Epithelial cell of prostate (primary cell): ENCODE results near the gene ATP6V1C2.
A peak's percentile ranks its signal among the peaks of the same experiment; 100 is the strongest.

Experiments
- DNase-seq: peaks from one replicate; pipeline ENCODE4 v3.0.0-alpha.2; 2011; ENCODE audit warnings: low read depth, low spot score
- H3K27ac ChIP-seq: fragments of 450-650 bp; 2 replicates; pipeline ENCODE4 v1.5.1; 2017; ENCODE audit warnings: mild to moderate bottlenecking

Gene ATP6V1C2, protein sequence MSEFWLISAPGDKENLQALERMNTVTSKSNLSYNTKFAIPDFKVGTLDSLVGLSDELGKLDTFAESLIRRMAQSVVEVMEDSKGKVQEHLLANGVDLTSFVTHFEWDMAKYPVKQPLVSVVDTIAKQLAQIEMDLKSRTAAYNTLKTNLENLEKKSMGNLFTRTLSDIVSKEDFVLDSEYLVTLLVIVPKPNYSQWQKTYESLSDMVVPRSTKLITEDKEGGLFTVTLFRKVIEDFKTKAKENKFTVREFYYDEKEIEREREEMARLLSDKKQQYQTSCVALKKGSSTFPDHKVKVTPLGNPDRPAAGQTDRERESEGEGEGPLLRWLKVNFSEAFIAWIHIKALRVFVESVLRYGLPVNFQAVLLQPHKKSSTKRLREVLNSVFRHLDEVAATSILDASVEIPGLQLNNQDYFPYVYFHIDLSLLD

DNA sequence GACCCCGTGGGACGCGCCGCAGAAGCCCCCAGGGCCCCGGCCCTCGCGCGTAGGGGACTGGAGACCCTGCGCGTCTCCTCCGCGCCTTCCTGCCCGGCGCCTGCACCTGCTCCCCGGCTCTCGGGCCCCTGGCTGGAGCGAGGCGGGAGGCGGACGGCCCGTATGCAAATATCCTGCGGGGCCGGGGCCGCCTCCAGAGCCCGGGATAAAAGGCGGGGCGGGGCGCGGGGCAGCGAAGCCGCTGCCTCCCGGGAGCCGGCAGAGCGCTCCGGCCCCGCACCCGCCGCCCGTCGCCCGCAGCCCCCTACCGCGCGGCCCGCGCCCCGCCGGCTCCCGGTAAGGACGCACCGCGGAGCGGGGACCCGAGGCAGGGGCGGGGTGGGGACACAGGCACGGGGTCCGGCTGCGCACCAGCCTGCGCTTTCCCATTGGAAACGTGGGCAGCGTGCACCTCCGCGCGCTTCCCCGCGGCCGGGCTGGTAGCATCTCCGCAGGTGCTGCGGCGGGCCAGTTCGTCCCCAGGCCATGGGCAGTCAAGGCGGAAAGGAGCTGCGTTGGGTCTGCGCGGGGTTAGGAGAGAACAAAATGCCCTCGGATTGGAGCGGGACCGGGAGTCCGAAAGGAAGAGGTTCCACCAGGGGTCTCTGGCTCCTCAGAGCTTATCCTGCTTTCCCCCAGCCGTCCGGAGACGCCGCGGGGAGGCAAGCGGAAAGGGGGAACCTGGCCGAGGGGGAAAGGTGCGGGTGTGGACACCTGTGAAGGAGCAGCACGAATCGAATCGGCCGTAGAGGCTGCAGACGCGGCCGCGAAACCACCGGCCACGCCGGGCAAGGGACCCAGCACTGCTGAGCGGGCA lies at the start of gene ATP6V1C2:
ATP6V1C2 (plus strand) TSS at position 235 of the 856 bp plus-strand sequence. CDS start 1,220 bp downstream, outside the sequence.
- DNase-seq, result no peak
- H3K27ac ChIP-seq, result no peak within 1 kb of the TSS

DNA sequence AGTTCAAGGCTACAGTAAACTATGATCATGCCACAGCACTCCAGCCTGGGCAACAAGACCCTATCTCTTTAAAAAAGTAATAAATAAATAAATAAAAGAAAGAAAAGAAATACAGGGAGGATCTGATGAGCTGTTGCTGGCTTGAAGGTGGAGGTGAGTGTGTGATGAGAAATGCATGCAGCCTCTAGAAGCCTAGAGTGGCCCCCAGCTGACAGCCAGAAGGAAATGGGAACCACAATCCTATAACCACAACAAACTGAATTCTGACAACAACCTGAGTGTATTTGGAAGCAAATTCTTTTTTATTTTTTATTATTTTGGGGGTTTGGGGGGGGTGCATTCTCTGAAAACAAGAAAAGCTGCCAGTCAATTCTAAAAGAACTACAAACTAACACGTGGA lies 46.3 kb upstream of the ATP6V1C2 start:
- no peak for DNase-seq
- no peak overlapping the region for H3K27ac ChIP-seq

DNA sequence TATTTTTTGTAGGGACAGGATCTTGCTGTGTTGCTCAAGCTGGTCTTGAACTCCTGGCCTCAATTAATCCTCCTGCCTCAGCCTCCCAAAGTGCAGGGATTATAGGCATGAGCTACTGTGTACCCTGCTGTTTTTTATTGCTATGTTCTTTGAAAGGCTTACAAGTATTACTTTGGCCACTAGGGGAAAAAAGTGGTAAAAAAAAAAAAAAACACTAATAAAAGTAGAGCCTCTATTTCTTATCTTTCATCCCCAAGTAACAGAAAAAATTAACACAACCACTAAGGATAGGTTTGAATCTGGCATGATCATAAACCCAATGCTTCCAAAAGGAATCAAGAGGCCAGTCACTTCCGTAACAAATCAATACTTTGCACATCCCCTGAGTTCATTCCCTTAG lies 43.2 kb upstream of the ATP6V1C2 start:
- no peak overlapping the region for H3K27ac ChIP-seq
- DNase-seq, result no peak

DNA sequence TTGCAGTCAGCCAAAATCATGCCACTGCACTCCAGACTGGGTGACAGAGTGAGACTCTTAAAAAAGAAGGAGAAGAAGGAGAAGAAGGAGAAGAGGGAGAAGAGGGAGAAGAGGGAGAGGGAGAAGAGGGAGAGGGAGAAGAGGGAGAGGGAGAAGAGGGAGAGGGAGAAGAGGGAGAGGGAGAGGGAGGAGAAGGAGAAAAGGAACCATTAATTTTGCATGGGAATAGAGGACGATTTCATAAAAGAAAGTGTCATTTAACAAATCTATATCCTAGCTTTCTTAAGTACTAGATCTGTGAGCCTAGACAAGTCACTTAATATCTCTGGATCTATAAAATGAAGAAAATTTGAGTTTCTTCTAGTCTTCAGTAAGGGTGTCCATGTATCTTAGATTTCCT lies 41.2 kb upstream of the ATP6V1C2 start:
- DNase-seq, result no peak
- no peak overlapping the region for H3K27ac ChIP-seq

DNA sequence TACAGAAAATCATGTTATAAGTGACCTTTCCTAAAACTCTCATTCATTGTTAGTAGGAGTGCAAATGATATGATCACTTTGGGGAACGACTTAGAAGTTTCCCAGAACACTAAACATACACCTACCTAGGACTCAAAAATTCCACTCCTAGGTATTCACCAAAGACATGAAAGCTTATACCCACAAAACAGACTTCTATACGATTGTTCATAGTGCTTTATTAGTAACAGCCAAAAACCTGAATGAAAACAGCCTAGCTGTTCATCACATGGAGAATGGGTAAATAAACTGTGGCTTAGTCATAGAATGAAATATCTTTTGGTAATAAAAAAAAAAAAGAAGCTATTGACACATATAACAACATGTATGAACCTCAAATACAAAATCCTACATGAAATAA lies 40.5 kb upstream of the ATP6V1C2 start:
- H3K27ac ChIP-seq, result no peak overlapping the region
- no peak for DNase-seq

DNA sequence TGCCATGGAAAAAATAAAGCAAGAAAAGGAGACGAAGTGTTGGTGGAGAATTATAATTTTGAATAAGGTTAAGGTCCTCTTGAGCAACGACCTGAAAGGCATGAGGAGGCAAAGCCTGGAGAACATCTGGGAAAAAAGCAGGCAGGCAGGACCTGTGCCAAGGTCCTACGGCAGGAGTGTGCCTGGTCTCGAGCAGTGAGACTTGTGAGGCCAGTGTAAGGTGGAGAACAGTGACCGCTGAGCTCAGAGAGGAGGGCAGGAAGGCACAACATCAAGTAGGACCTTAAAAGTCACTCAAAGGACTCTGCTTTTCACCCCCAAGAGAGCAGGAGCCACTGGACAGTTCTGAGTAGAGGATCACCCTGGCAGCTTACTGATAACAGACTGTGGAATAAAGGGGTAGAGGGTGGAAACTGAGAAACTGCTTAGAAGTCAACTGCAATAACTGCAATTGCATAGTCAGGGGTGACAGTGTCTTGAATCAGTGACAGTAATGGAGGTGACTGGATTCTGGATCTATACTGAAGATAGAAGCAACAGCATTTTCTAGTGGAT lies 35.2 kb upstream of the ATP6V1C2 start:
- DNase-seq, result no peak
- no peak overlapping the region for H3K27ac ChIP-seq

DNA sequence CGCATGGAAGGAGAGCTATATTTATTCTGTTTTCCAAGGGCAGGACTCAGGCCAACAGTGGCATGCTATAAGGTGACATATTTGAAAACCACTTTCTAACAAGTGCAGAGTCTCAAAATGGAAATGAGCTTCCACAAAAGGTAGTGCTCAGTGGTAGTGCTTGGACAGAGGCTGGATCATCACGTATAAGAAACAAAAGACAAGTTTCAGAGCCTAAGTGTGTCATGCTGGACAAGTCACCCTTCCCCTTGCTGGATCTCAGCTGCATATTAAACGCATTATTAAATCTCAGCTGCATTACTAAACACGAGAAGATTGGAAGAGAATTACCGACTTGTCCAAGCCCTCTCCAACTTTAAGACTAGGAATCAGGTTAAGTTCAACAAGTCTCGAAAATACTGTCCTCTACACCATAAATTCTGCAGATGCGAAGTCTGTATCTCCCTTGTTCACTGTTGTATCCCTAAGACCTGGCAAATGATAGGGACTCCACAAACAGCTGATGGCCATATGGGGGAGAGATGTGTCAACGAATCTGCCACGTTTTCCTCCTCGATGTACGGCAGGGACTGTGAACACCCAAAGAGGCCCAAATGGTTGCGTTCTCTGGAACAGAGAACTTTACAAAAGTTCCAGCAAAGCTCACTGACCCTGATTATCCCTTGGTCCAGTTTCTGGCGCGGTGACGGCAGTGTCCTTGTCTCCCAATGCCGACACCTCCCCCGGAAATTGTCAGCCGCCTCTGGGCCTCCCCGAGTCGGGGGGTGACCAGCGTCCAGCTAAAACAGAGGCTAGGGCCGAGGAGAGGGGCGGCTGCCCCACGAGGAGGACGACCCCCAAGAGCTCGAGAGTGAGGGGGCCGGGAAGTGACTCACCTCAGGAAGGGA lies 32.3 kb upstream of the ATP6V1C2 start:
- no peak for DNase-seq
- peak overlapping the region; percentile 86 for H3K27ac ChIP-seq

DNA sequence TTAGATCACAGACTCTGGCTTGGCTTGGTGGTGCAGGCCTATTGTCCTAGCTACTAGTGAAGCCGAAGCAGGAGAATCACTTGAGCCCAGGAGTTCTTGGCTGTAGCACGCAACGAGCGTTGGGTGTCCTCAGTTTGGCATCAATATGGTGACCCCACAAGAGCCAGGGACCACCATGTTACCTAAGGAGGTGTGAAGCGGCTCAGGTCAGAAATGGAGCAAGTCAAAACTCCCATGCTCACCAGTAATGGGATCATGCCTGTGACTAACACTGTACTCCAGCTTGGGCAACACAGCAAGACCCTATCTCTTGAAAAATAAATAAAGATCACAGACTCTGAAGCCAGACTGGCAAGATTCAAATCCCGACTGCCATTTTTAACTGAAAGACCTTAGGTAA lies 29.9 kb upstream of the ATP6V1C2 start:
- H3K27ac ChIP-seq, result no peak overlapping the region
- DNase-seq, result no peak

DNA sequence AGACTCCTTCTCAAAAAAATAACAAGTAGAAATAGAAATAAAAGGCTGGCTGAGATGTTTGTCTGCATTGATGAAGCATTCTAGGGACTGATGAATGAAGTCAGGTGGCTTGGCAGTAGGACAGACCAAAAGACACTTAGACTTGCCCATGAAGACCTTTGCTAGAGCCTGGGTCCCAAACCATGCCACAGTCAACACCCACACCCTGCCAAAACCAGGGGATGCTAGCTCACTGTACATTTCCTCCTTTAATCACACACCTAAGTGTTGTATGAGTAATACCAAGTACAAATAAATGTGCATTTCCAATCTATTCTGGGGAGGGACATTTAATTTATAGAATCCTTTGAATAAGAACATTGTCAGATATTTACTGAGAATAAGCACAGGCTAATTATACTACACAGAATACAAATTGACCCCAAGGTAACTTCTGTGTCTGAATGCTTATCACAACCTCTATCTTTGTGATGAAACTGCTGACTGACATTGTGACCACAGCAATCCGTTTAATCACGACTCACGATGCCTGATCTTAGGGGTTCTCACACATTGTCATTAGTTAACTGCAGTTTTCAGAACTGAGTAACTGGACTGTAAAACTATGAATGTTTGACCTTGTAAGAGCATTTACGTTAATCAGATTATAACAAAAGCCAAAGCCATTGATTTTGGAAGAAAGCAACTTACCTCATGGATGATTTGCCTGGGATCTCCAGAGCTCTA lies 21.2 kb upstream of the ATP6V1C2 start:
- DNase-seq, result no peak
- no peak overlapping the region for H3K27ac ChIP-seq

DNA sequence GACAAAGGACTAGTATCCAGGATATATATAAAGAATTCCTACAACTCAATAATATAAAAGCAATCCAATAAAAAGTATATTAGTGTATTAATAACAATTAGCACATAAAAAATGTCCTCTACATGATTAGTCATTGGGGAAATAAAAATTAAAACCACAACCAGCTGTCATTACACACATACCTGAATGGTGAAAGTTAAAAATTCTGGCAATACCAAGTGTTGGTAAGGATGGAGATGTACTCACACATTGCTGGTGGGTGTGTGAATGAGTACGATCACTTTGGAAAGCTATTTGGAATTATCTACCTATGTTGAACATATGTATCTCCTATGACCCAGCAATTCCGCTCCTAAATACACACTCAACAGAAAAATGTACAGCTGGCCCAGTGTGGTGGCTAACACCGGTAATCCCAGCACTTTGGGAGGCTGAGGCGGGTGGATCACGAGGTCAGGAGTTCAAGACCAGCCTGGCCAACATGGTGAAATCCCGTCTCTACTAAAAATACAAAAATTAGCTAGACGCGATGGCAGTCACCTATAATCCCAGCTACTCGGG lies 17.3 kb upstream of the ATP6V1C2 start:
- H3K27ac ChIP-seq, result no peak overlapping the region
- DNase-seq, result no peak

DNA sequence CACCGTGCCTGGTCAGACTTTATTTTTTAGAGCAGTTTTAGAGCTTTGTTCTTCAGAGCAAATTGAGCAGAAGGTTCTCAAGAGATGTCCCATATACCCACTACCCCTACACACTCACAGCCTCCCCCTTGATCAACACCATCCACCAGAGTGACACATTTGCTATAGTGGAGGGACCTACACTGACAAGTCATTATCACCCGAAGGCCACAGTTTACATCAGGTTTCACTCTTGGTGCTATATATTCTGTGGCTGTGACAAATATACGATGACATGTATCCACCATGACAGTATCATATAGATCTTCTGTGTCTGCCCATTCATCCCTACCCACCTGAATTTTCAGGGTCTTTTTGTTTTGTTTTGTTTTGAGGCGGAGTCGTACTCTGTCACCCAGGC lies 15.4 kb upstream of the ATP6V1C2 start:
- DNase-seq, result no peak
- no peak overlapping the region for H3K27ac ChIP-seq

DNA sequence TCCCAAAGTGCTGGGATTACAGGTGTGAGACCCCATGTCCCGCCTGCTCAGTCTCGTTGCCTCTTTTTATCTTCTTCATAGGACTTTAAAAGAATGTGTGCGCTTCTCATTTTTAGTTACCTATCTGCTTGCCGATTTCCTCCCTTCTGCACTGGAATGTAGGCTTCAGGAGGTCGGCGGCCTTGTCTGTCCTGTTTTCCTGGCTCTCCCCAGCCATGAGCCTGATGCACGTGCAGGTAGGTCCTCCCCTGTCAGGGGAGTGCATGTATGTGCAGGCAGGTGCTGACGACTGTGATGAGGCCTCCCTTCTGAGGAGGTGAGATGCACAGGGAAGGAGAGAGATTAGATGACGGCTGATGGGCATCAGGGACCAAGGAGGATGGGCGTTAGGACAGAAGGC lies 13.6 kb upstream of the ATP6V1C2 start:
- DNase-seq, result no peak
- H3K27ac ChIP-seq, result no peak overlapping the region

DNA sequence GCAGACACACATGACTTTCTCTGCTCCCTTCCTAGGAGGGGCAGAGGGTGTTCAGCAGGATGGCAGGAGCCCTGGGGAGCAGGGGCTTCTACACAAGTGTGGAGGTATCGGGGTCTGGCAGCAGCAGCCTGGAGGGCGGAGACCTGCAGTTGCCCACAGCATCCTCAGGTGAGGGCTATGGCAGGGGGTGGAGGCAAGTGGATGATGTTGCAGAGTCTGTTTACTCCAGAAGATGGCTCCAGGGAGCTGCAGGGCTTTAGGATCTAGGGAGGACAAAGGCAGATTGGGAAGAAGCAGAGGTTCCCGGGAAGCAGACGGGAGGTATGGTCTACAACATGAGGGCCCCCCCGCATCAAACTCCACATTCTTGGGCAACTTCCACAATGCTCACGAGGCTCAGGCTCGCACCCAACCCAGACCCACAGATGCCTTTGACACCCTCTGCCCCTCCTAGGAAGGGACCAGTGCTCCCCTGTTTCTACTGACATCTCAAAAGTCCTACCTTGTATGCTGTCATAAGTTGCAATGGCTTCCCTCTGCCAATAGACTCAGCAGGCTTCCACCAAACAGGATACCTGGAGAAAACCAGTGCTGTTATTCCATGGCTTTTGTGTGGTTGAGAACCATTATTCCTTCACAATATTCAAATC lies 12.0 kb upstream of the ATP6V1C2 start:
- no peak for DNase-seq
- H3K27ac ChIP-seq, result no peak overlapping the region

DNA sequence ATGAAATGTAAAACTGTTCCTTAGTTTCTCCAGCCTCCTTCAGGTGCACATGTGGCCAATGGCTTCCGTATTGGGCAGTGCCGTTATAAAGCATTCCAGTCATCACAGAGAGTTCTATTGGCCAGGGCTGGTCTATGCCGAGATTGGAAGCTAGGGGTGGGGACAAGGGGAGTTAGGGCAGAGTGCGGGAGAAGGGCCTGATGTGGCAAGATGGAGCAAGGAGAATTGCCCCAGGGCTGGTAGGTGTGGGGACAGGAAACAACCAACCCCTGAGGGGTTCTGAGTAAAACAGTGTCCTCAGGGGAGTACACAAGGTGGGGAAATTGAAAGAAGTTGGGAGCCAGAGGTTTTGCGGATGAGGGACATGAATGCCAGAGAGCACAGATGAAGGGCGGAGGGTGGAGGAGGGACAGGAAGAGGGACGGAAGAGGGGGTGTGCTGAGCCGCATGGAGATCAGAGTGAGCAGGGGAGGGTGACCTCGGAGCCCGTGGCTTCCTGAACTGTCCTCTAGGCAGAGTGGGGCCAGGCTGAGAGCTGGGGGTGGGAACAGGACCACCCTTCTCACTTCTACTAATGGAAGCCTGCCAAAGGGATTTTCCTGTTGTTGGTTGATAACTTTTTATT lies 9.1 kb upstream of the ATP6V1C2 start:
- DNase-seq, result no peak
- no peak overlapping the region for H3K27ac ChIP-seq

DNA sequence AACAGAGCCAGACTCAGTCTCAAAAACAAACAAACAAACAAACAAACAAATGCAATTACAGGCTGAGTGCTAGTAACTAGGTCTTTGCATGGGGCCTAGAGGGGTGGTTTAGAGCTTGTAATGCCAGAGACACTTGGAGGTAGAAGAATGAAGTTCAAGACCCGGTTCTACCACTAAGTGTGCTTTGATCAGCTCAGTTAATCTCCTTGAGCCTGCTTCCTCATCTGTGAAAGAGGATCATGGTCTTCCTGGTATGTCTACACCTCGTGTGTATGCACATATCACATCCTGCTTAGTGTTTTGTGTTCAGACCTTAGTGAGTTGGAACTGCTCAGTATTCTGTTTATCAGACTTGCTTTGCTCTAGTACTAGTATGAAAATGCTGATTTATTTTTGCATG lies 4.8 kb upstream of the ATP6V1C2 start:
- H3K27ac ChIP-seq, result peak overlapping the region; percentile 62
- no peak for DNase-seq

DNA sequence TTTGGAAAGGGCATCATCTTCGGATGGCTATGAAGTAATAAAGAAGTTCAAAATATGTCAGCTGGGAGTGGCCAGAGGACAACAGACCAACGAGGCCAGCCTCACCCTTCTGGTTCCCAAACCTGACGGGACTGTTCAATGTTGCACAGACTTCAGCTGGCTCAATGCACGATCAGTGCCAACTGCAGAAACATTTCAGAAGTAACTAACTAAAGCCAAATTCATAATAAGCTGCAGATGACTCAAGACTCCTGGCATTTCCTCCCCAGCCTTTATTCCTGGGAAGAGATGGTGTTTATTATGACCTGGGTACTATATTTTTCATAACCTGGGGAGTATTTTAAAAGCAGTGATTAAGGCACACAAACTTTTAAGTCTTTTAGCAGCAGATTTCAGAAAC lies 3.8 kb upstream of the ATP6V1C2 start:
- DNase-seq, result peak; percentile 43
- H3K27ac ChIP-seq, result peak overlapping the region; percentile 62

DNA sequence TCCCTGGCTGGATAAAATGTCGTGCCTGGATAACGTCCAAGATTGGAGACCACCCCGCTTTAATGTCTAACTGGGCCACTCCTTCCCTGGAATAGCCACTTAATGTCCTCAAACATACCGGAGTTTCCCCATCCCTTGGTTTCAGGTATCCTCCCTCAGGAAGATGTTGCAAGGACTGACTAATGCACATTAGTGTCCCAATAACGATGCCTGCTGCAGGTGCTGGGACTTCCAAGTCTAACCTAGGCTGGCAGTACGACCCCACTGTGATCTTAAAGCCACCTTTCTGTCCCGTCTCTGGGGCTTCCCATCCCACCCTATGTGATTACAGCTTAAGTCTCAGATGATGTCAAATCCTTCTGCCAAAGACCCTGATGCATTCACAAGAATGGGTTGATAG lies 1.1 kb upstream of the ATP6V1C2 start:
- no peak for DNase-seq
- H3K27ac ChIP-seq, result no peak overlapping the region

DNA sequence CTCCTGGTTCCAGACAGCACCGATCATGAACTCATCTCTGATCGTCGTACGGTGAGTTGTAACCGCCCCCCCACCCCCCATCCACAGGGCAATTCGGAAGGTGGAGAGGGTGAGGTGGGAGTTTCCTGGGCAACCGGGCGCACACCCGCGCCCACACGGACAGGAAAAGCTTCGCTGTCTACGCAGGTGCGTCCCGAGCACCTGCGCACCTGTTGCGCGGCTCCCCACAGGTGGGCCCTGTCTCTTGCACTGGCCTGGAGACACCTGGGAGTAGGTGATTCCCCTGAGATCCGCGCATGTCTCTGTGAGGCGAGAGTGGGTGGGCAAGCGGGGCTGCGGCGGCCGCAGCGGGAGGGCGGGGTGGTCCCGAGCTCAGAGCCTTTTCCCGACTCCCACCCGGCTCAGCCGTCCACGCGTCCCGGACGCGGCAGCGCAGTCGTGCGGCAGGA lies 459 bp upstream of the ATP6V1C2 start:
- DNase-seq, result no peak
- H3K27ac ChIP-seq, result no peak overlapping the region
